PC-9 (cell line): ENCODE data around the gene GAPDH.

Source experiments
- EZH2 ChIP-seq: fragments of 200-600 bp; sonication (generic); IDR thresholded peaks from 2 replicates; pipeline ENCODE4 v1.8.0; 2017; ENCODE audit warnings: antibody characterized with exemption, low read depth
- TF ChIP-seq, protein P1 (sequence below): fragments of 200-600 bp; sonication (generic); conservative IDR thresholded peaks from 2 replicates; pipeline ENCODE4 v1.6.1; 2017; ENCODE audit warnings: mixed run types, antibody characterized with exemption, mild to moderate bottlenecking, moderate library complexity

DNA sequence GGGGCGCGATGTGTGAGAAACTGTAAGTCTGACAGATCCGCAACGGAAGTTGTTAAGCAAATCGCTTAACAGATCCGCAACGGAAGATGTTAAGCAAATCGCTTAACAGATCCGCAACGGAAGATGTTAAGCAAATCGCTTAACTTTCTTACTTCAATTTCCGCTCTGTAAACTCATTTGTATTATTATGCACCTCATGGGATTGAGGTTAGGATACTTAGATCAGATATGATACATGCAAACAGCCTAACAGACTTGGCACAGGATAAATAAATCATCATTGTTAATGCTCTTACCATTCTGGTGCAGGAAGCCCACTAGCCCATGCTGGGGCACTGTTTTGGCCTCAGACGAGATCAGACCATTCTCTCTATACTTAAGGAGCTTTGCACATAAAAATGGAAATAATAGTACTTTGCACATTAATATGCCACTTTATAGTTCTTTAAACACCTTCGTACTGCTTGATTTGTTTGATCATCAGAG, 40.0 kb upstream of the GAPDH start:
- no peak for TF ChIP-seq EZH2
- TF ChIP-seq, protein P1, sequence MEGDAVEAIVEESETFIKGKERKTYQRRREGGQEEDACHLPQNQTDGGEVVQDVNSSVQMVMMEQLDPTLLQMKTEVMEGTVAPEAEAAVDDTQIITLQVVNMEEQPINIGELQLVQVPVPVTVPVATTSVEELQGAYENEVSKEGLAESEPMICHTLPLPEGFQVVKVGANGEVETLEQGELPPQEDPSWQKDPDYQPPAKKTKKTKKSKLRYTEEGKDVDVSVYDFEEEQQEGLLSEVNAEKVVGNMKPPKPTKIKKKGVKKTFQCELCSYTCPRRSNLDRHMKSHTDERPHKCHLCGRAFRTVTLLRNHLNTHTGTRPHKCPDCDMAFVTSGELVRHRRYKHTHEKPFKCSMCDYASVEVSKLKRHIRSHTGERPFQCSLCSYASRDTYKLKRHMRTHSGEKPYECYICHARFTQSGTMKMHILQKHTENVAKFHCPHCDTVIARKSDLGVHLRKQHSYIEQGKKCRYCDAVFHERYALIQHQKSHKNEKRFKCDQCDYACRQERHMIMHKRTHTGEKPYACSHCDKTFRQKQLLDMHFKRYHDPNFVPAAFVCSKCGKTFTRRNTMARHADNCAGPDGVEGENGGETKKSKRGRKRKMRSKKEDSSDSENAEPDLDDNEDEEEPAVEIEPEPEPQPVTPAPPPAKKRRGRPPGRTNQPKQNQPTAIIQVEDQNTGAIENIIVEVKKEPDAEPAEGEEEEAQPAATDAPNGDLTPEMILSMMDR: no peak
